HG02885 (cell line): ENCODE results near the gene UQCR11.

ENCODE experiments used
- ATAC-seq: cut with Tn5 transposase; IDR thresholded peaks from one replicate; pipeline ENCODE4 v1.9.1; 2021; ENCODE audit warnings: mild to moderate bottlenecking; ENCODE audit not compliant: unreplicated experiment, poor library complexity

The UQCR11 gene

DNA sequence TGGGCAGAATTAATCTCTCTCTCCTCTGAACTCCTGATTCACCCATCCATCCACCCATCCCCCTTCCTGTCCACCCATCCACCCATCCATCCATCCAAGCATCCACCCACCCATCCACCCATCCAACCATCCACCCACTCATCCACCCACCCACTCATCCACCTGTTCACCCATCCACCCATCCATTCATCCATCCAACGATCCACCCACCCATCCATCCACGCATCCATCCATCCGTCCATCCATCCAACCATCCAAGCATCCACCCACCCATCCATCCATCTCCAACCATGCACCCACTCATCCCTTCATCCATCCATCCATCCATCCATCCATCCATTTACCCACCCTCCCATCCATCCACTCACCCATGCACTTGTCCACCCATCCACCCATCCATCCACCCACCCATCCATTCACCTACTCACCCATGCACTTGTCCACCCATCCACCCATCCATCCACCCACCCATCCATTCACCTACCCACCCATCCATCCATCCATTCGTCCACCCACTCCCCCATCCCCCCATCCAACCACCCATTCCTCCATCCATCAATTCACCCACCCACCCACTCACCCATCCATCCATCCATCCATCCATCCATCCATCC, 55.8 kb downstream of the UQCR11 start:
- ATAC-seq = no peak
